Measurements from ENCODE around the gene STIMATE.

- no peak for TF ChIP-seq CTCF (IDR thresholded peaks at IDR 0.05)
- TF ChIP-seq POLR2A (IDR thresholded peaks at IDR 0.05) = no peak
These were observed 52.2 kb downstream of the STIMATE start for GRCh38 chr3:52845157-52845556.
